Effector memory CD4-positive, alpha-beta T cell (primary cell): ENCODE data around the gene RFX8.

Experiments used
- DNase-seq, 3 donors: peaks; one replicate each; pipeline ENCODE4 v3.0.0-alpha.2; 2020
- H3K27ac ChIP-seq: 2 replicates; pipeline ENCODE4 v1.7.0; 2013; ENCODE audit warnings: mild to moderate bottlenecking, low read length, moderate library complexity; ENCODE audit not compliant: insufficient read depth, poor library complexity, severe bottlenecking
- H3K27me3 ChIP-seq: replicated peaks from 2 replicates; pipeline ENCODE4 v1.7.0; 2013; ENCODE audit warnings: mild to moderate bottlenecking, low read length; ENCODE audit not compliant: insufficient read depth, control insufficient read depth, poor library complexity, severe bottlenecking
- H3K36me3 ChIP-seq: 2 replicates; pipeline ENCODE4 v1.7.0; 2013; ENCODE audit warnings: mild to moderate bottlenecking, low read length, moderate library complexity; ENCODE audit not compliant: control insufficient read depth, insufficient read depth
- H3K4me1 ChIP-seq: 2 replicates; pipeline ENCODE4 v1.7.0; 2013; ENCODE audit warnings: low read length, mild to moderate bottlenecking; ENCODE audit not compliant: control insufficient read depth, insufficient read depth, poor library complexity, severe bottlenecking
- H3K4me3 ChIP-seq: 2 replicates; pipeline ENCODE4 v1.7.0; 2013; ENCODE audit warnings: low read length, low read depth, mild to moderate bottlenecking; ENCODE audit not compliant: insufficient read depth, poor library complexity, severe bottlenecking
- H3K9me3 ChIP-seq: 2 replicates; pipeline ENCODE4 v1.7.0; 2013; ENCODE audit warnings: mild to moderate bottlenecking, low read length, moderate library complexity; ENCODE audit not compliant: control insufficient read depth

RFX8 gene

DNA sequence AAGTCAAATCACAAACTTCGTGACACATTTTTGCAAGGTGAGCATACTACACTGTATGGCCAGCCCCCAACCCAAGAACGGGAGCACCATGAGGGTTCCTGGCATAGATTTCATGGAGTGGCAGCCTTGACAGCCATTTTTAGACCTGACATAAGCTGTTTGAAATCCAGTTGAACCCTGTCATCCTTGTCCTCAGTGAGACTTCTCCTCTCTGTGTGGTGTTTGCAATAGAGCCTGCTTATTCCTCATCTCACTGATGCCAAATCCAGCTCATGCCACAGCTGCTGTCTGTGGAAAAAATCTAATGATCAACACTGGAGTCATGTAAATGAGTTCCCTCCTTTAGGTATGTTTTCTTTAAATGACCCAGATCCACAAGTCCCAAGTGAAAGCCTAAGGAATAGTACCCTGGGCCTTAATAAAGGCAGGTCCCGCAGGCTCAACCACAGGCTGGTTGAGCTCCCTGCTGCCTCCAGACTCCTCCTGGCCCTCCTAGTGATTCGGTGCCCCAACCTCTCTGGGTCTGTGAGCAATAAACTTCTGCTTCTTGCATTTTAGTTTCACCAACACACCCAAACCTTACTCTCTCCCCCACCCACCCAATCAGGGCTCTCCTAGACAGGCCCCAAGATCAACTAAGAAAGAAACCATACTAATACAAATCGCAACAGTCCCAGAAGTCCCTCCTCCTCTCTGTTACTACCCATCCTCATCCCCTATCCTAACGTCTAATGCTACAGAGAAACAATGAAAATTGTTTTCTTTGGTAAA lies 79.2 kb downstream of the RFX8 start:
- Histone ChIP-seq H3K4me3 (no peak overlapping the region), H3K4me1 (no peaks in the 10 kb centered on the region), H3K36me3 (no peaks in the 10 kb centered on the region), H3K27me3 (no peaks in the 10 kb centered on the region), H3K9me3 (no peaks in the 10 kb centered on the region), H3K27ac (no peak overlapping the region)
- DNase-seq, result no peak

DNA sequence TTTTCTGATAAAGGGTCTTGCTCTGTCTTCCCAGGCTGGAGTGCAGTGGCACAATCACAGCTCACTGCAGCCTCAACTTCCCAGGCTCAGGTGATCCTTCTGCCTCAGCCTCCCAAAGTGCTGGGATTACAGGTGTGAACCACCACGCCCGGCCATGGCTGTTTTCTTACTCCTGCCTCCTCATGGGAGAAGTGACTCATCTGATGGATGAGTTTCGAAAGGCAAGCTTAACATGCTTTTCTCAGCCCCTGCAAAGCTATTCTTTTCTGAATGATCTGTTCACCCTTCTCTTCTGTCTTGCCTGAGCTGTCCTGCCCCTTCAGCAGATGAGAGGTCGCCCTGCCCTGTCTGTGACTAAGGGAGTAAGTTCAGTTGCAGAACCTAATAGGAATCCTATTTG lies 86.7 kb downstream of the RFX8 start:
- Histone ChIP-seq H3K4me1 (peaks cover 3% of the 10 kb centered on the region), H3K27ac (no peak overlapping the region), H3K27me3 (peaks cover 7% of the 10 kb centered on the region), H3K4me3 (no peak overlapping the region), H3K36me3 (no peaks in the 10 kb centered on the region), H3K9me3 (no peaks in the 10 kb centered on the region)
- DNase-seq, result no peak

DNA sequence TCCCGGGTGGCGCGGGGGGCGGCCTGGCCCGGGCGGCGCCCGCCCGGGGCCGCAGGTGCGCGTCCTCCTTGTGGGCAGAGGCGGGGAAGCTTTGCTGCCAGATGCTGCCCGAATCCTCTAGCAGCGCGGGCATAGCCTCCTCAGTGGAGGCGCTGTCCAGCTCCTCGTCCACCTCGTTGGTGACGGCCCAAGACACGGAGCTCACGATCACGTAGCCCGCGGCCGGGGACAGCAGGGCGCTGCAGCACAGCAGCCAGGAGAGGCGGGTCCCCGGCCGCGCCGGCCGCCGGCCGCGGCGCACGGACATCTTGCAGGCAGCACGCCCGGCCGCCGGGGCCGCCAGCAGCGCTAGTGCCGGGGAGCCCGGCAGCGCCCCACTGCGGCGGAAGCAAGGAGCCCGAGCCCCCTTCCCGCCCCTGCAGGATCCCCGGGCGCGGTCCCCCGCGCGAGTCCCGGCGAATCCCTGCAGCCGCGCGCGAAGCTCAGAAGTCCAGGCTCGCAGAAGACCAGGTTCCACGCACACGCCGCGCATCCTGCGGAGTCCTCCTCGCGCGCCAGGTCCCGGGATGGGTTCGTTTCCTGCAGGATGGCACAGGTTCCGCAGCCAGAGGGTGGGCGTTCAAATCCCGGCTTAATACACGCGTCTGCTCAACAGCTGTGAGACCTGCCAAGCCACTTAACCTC lies 87.6 kb downstream of the RFX8 start, which contains the start of gene CREG2:
Gene CREG2, minus strand, starts transcription at position 353 of the 684 bp plus-strand sequence. Its CDS starts 46 bp downstream, at position 307.
- peak; percentile 17 to 31 (median 24) for DNase-seq

DNA sequence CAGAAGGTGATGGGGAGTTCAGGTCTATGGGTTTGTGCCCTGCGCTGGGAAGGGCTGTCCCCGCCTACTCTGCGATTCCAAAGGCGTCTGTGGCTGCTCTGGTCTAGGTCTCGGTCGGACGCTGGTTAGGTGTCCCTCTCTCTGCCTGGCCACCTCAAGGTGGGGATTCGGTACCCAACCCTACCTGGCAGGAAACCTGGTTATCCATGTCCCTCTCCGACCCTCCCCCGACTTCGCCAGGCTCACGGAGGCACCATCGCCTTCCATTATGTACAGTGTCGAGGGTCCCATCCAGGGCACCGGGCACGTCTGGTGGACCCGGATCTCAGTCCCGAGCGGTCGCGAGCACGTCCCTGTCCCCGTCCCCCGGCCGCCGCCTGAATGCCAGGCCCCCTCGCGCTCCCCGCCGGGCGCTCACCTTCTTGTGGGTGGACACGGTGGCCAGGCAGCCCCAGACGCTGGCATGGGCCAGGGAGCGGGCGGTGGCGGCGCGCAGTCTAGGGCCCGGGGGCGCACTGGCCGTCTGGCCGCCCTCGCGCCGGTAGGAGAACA lies 88.2 kb downstream of the RFX8 start:
- Histone ChIP-seq H3K27me3 (peaks cover 7% of the 10 kb centered on the region), H3K4me1 (peaks cover 3% of the 10 kb centered on the region), H3K9me3 (no peaks in the 10 kb centered on the region), H3K36me3 (no peaks in the 10 kb centered on the region), H3K4me3 (peak overlapping the region; percentile 52), H3K27ac (no peak overlapping the region)
- no peak for DNase-seq

More for the DNA sequence above, 87.6 kb downstream of the RFX8 start, which contains the start of gene CREG2:
- Histone ChIP-seq H3K27me3 (peaks cover 7% of the 10 kb centered on the region), H3K4me1 (peaks cover 3% of the 10 kb centered on the region), H3K4me3 (peak within 1 kb of the TSS; percentile 52), H3K36me3 (no peaks in the 10 kb centered on the region), H3K27ac (no peak within 1 kb of the TSS), H3K9me3 (no peaks in the 10 kb centered on the region)

DNA sequence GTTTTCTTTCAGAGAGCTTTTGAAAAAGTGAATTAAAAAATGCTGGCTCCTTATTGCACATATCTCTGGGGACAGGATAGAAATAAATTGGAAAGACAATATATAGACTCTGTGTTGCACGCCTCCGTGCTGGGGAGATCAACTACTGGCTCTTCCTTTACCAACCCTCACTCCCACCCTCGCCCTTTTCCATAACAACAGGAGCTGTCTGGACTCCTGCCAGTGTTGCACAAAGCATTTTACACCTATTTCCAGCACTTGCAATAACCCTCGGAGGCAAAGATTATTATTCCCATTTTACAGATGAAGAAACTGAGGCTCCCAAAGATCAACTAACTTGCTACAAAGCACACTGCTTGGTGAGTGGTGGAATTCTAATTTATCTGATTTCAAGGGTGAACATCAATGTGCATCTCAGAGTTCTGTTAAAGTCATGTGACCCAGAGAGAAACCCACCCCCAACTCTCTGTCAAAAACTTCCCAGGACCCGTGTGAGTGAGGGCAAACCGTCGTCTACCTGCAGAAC lies 91.8 kb downstream of the RFX8 start:
- H3K4me3 ChIP-seq, result no peak overlapping the region
- H3K36me3 ChIP-seq, result no peaks in the 10 kb centered on the region
- peaks cover 3% of the 10 kb centered on the region for H3K4me1 ChIP-seq
- H3K9me3 ChIP-seq, result no peaks in the 10 kb centered on the region
- no peak for DNase-seq
- H3K27ac ChIP-seq, result no peak overlapping the region
- H3K27me3 ChIP-seq, result peaks cover 7% of the 10 kb centered on the region

DNA sequence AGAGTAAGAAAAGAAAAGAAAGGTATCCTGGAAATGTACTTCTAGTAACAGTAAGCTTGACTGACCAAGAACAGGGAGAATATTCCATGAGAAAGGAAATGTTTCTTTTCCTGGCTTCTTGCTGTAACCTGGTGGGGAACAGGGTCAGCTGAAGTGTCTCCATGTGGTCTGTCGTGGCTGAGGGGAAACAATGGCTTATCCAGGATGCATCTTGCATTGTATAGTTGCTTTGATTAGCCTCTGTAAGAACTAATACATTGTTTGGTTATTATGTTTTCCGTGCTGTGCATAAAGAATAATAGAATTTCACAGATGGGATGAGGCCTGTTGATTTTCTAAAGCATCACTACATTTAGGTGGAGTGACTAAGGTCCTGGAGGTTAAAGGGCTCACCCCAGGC lies 92.5 kb downstream of the RFX8 start:
- no peak for DNase-seq
- peaks cover under 1% of the 10 kb centered on the region for H3K4me1 ChIP-seq
- H3K9me3 ChIP-seq, result no peaks in the 10 kb centered on the region
- H3K36me3 ChIP-seq, result no peaks in the 10 kb centered on the region
- peaks cover 7% of the 10 kb centered on the region for H3K27me3 ChIP-seq
- H3K27ac ChIP-seq, result no peak overlapping the region
- H3K4me3 ChIP-seq, result no peak overlapping the region

DNA sequence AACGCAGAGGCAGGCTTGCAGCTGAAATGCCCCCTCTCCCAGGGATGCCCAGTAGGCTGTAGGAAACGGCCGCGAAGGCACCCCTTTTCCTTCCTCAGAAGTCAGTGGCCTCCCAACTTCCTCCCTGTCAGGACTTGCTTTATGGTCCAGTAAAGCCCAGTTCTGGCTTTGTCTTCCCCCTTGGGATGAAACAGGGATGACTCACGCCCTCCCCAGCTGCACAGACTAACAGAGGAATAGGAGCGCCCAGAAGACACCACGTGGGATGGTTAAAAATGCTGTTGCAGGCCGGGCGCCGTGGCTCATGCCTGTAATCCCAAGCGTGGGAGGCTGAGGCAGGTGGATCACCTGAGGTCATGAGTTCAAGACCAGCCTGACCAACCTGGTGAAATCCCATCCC lies 94.5 kb downstream of the RFX8 start:
- no peak for DNase-seq
- Histone ChIP-seq H3K4me3 (no peak overlapping the region), H3K27ac (no peak overlapping the region), H3K9me3 (no peaks in the 10 kb centered on the region), H3K4me1 (no peaks in the 10 kb centered on the region), H3K36me3 (no peaks in the 10 kb centered on the region), H3K27me3 (no peaks in the 10 kb centered on the region)

DNA sequence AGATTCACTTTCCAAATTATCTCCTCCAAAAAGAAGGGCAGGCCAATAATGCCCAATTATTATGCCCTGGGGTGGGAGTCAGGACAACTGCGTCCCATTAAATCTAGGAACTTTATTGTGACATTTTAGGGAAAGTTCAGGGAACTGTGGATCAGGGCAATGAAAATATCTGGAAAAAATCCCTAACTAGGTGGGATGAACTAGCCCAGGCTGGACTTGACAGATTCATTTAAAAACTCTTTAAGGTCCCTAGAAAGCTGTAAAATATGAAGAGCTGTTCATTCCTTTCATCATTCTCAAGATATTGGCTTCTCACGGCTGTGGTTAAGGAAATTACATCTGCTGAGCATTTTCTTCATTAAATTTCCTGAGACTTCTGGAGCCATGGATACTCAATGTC lies 95.8 kb downstream of the RFX8 start:
- no peak for DNase-seq
- Histone ChIP-seq H3K27ac (no peak overlapping the region), H3K4me1 (no peaks in the 10 kb centered on the region), H3K9me3 (no peaks in the 10 kb centered on the region), H3K4me3 (no peak overlapping the region), H3K27me3 (no peaks in the 10 kb centered on the region), H3K36me3 (no peaks in the 10 kb centered on the region)

DNA sequence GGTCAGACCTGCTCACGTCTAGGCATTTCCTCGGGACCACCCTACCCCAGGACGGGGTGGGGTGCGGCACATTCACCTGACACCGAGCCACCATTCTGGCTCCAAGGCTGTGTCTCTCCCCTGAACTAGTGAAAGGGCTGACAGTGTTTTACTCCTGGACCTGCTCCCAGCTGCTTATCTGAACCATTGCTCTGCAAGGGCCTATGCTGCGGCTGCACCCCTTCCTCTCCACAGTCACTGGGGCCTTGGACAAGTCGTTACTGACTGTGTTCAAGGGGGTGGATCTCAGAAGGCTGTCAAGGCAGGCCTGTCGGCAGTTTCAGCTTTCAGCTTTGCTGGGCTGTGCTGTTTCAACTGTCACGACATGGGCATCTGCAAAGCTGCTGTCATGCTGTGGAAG lies 99.3 kb downstream of the RFX8 start:
- Histone ChIP-seq H3K27ac (no peak overlapping the region), H3K4me1 (no peaks in the 10 kb centered on the region), H3K27me3 (no peaks in the 10 kb centered on the region), H3K4me3 (no peak overlapping the region), H3K36me3 (no peaks in the 10 kb centered on the region), H3K9me3 (no peaks in the 10 kb centered on the region)
- no peak for DNase-seq
